Caco-2 (cell line): ENCODE measurements around the gene PGA4. TPM values are rescaled to one million over a fixed set of nuclear protein-coding genes. Genes with fewer than 3 reads are reported as not detected.

Source experiments
- BruUV-seq: library from RNA; stranded (reverse); fragments of 400-500 nt; replicated peaks from 2 replicates; lab custom pipeline; 2021; lab: Mats Ljungman, UMichigan
- CTCF ChIA-PET: fragments of 300-600 bp; sonication (Branson Sonifier 250); formaldehyde crosslinking; loops from one replicate; lab custom pipeline; 2022; ENCODE audit warnings: antibody characterized with exemption; lab: Charles Lee
- POLR2A ChIA-PET: fragments of 300-600 bp; sonication (Branson Sonifier 250); formaldehyde crosslinking; loops from one replicate; lab custom pipeline; 2022; ENCODE audit warnings: antibody characterized with exemption; lab: Charles Lee
- DNase-seq, 2 experiments: peaks; one replicate each; pipeline versions ENCODE4 v3.0.0 to v3.0.0-alpha.2; 2020 to 2022
- H3K27me3 ChIP-seq: replicated peaks from 2 replicates; pipeline ENCODE4 v1.6.0; 2011; ENCODE audit warnings: low read length; ENCODE audit not compliant: control insufficient read depth, insufficient read depth
- H3K36me3 ChIP-seq: 2 replicates; pipeline ENCODE4 v1.5.1; 2011; ENCODE audit warnings: low read length; ENCODE audit not compliant: control insufficient read depth, insufficient read depth
- H3K4me1 ChIP-seq: fragments of 250-450 bp; sonication (Bioruptor Pico); 2 replicates; pipeline ENCODE4 v1.5.1; 2020; ENCODE audit warnings: mild to moderate bottlenecking
- H3K4me3 ChIP-seq: 2 replicates; pipeline ENCODE4 v1.5.1; 2011; ENCODE audit warnings: low read depth, mild to moderate bottlenecking, control low read depth, low read length
- H3K9me3 ChIP-seq: fragments of 250-450 bp; sonication (Bioruptor Pico); 2 replicates; pipeline ENCODE4 v1.5.1; 2020; ENCODE audit warnings: mild to moderate bottlenecking, moderate library complexity
- H3K27ac Mint-ChIP-seq: one replicate; pipeline ENCODE4 v1.8.0; 2022; ENCODE audit warnings: mixed read lengths; ENCODE audit not compliant: unreplicated experiment
- H3K27me3 Mint-ChIP-seq: one replicate; pipeline ENCODE4 v1.8.0; 2022; ENCODE audit warnings: mixed read lengths; ENCODE audit not compliant: insufficient read depth, unreplicated experiment
- H3K36me3 Mint-ChIP-seq: one replicate; pipeline ENCODE4 v1.8.0; 2022; ENCODE audit warnings: mild to moderate bottlenecking, mixed read lengths; ENCODE audit not compliant: insufficient read depth, unreplicated experiment
- H3K4me1 Mint-ChIP-seq: one replicate; pipeline ENCODE4 v1.8.0; 2022; ENCODE audit warnings: low read depth, mixed read lengths; ENCODE audit not compliant: unreplicated experiment
- H3K4me3 Mint-ChIP-seq: one replicate; pipeline ENCODE4 v1.8.0; 2022; ENCODE audit warnings: mild to moderate bottlenecking, moderate library complexity, mixed read lengths; ENCODE audit not compliant: unreplicated experiment
- H3K9me3 Mint-ChIP-seq: one replicate; pipeline ENCODE4 v1.8.0; 2022; ENCODE audit warnings: mixed read lengths; ENCODE audit not compliant: unreplicated experiment
- intact Hi-C: fragments of 100-400 bp; cut with micrococcal nuclease; formaldehyde crosslinking; loops from one replicate; pipeline ENCODE4 v1.10.0; 2022; ENCODE audit not compliant: unreplicated experiment
- total RNA-seq: library from RNA; stranded (reverse); gene quantifications from 2 replicates; pipeline ENCODE4 v1.2.3, GENCODE V29; 2022
- TF ChIP-seq, protein P1 (sequence below), 2 experiments: fragments of 200-600 bp in 1 of 2; IDR thresholded peaks; 1 replicate in 1 of 2; 2 replicates in 1 of 2; pipeline versions ENCODE4 v1.5.1 to v1.8.0; 2011 to 2022; ENCODE audit warnings: antibody characterized with exemption in 1 of 2, control low read depth in 1 of 2, inconsistent platforms in 1 of 2, low read depth in 1 of 2, low read length in 1 of 2, mild to moderate bottlenecking in 1 of 2, moderate library complexity in 1 of 2; ENCODE audit not compliant: insufficient read depth in 1 of 2, severe bottlenecking in 1 of 2, unreplicated experiment in 1 of 2

PGA4 gene
- total RNA-seq, 1 experiment from 2014 or later, result not detected

GRCh38 chr11:61265357-61265756 is 43.2 kb downstream of the PGA4 start:
- Mint-ChIP-seq H3K27ac (no peak overlapping the region), H3K9me3 (no peaks in the 10 kb centered on the region), H3K27me3 (no peaks in the 10 kb centered on the region), H3K36me3 (no peaks in the 10 kb centered on the region), H3K4me3 (no peak overlapping the region), H3K4me1 (no peaks in the 10 kb centered on the region)
- H3K9me3 ChIP-seq, result no peaks in the 10 kb centered on the region
- peaks cover 2% of the 10 kb centered on the region for H3K36me3 ChIP-seq
- intact Hi-C loops, result no loop called here
- no peak overlapping the region for H3K4me3 ChIP-seq
- DNase-seq, result no peak
- ChIA-PET POLR2A (no interaction called here), CTCF (no interaction called here)
- H3K4me1 ChIP-seq, result peaks cover 5% of the 10 kb centered on the region
- TF ChIP-seq, protein P1, sequence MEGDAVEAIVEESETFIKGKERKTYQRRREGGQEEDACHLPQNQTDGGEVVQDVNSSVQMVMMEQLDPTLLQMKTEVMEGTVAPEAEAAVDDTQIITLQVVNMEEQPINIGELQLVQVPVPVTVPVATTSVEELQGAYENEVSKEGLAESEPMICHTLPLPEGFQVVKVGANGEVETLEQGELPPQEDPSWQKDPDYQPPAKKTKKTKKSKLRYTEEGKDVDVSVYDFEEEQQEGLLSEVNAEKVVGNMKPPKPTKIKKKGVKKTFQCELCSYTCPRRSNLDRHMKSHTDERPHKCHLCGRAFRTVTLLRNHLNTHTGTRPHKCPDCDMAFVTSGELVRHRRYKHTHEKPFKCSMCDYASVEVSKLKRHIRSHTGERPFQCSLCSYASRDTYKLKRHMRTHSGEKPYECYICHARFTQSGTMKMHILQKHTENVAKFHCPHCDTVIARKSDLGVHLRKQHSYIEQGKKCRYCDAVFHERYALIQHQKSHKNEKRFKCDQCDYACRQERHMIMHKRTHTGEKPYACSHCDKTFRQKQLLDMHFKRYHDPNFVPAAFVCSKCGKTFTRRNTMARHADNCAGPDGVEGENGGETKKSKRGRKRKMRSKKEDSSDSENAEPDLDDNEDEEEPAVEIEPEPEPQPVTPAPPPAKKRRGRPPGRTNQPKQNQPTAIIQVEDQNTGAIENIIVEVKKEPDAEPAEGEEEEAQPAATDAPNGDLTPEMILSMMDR (IDR thresholded peaks at IDR 0.05; ENCODE audit: insufficient read depth in 1 of 2, low read depth in 1 of 2, low read length in 1 of 2, severe bottlenecking in 1 of 2, unreplicated experiment in 1 of 2), result no peak
- H3K27me3 ChIP-seq, result no peaks in the 10 kb centered on the region
- no TSS peak for BruUV-seq

- no peak for DNase-seq
- Histone ChIP-seq H3K36me3 (peaks cover 2% of the 10 kb centered on the region), H3K9me3 (no peaks in the 10 kb centered on the region), H3K4me1 (peaks cover 5% of the 10 kb centered on the region), H3K4me3 (no peak overlapping the region), H3K27me3 (no peaks in the 10 kb centered on the region)
- Mint-ChIP-seq H3K27me3 (no peaks in the 10 kb centered on the region), H3K9me3 (no peaks in the 10 kb centered on the region), H3K36me3 (no peaks in the 10 kb centered on the region), H3K27ac (no peak overlapping the region), H3K4me1 (no peaks in the 10 kb centered on the region), H3K4me3 (no peak overlapping the region)
- ChIA-PET POLR2A (interaction anchor here (1.1 kb wide), 1 partner anchor 95 kb away, joined by 5 read pairs; the partner anchor contains the start of genes CYB561A3 and TMEM138), CTCF (no interaction called here)
- intact Hi-C loops, result no loop called here
- BruUV-seq, result no TSS peak
- TF ChIP-seq, protein P1 (IDR thresholded peaks at IDR 0.05; ENCODE audit: insufficient read depth in 1 of 2, low read depth in 1 of 2, low read length in 1 of 2, severe bottlenecking in 1 of 2, unreplicated experiment in 1 of 2), result no peak
These were observed 44.5 kb downstream of the PGA4 start for GRCh38 chr11:61266602-61267001.

DNA sequence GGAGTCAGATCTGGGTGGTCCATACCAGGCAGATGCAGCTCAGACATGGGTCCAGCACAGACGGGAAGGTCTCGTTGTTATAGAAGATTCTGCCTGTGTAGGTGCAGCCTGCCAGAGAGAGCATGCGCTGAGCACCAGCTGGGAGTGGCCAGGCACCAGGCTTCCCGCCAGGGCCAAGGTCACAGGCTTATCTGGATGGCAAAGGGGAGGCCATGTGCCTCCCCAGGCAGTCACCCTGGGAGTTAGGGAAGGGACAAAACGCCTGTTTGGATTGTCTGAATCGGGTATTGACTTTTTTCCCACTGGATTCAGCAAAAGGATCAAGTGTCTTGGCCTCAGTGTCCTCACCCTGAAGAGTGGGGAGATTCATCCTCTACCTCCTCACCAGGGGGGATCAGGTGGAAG is 45.3 kb downstream of the PGA4 start:
- no TSS peak for BruUV-seq
- DNase-seq, result no peak
- CTCF ChIA-PET, result no interaction called here
- Mint-ChIP-seq H3K36me3 (no peaks in the 10 kb centered on the region), H3K9me3 (no peaks in the 10 kb centered on the region), H3K27ac (no peak overlapping the region), H3K4me3 (no peak overlapping the region), H3K27me3 (no peaks in the 10 kb centered on the region), H3K4me1 (no peaks in the 10 kb centered on the region)
- Histone ChIP-seq H3K27me3 (no peaks in the 10 kb centered on the region), H3K4me1 (peaks cover 5% of the 10 kb centered on the region), H3K4me3 (no peak overlapping the region), H3K36me3 (peaks cover 2% of the 10 kb centered on the region), H3K9me3 (no peaks in the 10 kb centered on the region)
- intact Hi-C loops, result no loop called here
- POLR2A ChIA-PET, result no interaction called here
- TF ChIP-seq, protein P1 (IDR thresholded peaks at IDR 0.05; ENCODE audit: insufficient read depth in 1 of 2, low read depth in 1 of 2, low read length in 1 of 2, severe bottlenecking in 1 of 2, unreplicated experiment in 1 of 2), result no peak
